ENCODE data around the gene CD9.

Gene CD9

DNA sequence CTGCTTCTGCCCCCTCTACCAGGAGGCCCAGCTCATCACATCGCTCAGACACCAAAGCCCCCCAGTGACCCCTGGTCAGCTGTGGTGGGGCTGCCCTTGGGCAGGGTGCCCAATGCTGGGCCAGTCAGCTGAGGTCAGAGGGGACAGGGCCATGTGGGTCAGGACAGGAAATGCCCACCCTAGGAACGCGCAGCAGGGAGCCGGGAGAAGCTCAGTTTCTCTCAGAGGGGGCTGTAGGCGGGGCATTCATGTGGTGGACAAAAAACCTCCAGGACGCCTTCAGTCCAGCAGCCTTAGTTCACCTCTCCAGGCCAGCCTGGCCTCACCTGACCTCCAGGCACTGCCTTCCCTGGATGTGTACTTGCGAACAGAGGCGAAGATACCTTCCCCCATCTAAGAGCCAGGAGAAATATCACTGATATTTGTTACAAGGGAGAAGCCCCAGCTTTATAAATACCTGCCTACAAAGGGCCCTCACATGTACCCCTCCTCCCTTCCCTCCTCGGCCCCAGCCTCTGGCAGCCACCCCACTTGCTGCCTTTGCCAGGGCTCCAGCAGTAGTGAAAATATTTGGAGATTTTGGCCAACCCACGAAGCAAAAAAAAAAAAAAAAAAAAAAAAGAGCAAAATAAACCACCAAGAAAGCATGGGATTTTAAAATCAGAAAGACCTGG lies 68.4 kb downstream of the CD9 start:
- no peak overlapping the region for H3K4me3 ChIP-seq
- TF ChIP-seq CTCF (IDR thresholded peaks at IDR 0.05): no peak
- no peak overlapping the region for H3K27ac ChIP-seq
- no peak for DNase-seq (ENCODE audit: low spot score)

DNA sequence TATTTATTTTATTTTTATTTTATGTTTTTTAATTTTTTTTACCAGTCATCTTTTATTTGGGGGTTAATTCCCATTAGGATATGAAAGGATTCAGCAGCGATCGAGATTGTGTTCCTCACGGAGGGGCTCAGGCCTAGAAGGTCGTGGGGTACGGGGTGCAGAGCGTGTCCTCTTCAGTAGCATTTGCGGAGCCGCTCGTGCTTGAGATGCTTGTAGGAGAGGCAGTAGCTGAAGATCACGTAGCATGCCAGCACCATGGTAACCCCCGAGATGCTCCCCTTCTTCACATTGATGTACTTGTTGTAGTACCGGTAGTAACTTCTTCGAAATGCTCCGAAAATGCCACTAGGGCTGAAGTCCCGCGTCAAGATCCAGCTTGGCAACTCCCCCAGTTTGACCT lies 69.8 kb downstream of the CD9 start:
- Histone ChIP-seq H3K27ac (no peak overlapping the region), H3K4me3 (no peak overlapping the region)
- TF ChIP-seq CTCF (IDR thresholded peaks at IDR 0.05): no peak
- DNase-seq (ENCODE audit: low spot score): no peak

GRCh38 chr12:6271281-6271680 lies 71.1 kb downstream of the CD9 start:
- DNase-seq (ENCODE audit: low spot score): no peak
- no peak for TF ChIP-seq CTCF (IDR thresholded peaks at IDR 0.05)
- no peak overlapping the region for H3K27ac ChIP-seq

DNA sequence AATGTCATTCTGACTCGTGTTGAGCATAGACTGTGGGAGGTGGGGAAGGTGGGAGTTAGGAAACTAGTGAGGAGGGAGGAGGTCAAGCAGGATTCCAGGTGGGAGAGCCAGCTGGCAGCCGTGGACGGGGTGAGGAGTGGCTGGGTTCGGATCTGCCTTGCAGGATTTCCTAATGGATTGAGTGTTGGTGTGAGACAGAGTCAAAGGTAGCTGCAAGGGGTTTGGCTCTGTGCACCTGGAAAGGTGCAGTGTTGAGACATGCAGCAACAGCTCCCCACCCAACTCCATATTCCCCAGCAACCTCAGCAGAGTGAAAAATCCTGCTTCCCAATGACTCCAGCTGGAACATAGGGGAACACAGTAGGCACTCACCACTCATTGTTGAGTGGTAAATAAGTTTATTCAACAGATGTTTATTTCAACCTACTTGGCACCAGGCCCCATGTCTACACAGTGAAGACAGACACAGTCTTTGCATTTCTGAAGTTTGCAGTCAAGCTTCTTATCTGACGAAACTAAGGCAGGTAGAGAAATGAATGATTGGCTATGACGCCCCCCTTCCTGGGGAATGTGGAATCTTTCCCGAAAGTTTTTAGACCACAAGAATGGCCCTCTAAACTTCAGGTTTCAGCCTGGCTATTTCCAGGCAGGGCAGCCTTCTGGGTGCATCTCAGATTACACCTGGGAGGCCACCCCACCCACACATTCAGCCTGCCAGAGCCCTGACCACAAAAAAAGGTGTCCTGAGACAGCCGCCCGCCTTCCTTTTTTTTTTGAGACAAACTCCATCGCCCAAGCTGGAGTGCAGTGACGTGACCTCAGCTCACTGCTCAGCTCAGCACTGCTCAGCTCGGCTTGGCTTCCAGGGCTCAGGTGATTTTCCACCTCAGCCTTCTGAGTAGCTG lies 72.4 kb downstream of the CD9 start:
- Histone ChIP-seq H3K4me3 (no peak overlapping the region), H3K27ac (no peak overlapping the region)
- TF ChIP-seq CTCF (IDR thresholded peaks at IDR 0.05): no peak
- DNase-seq (ENCODE audit: low spot score): no peak

More at GRCh38 chr12:6271281-6271680, 71.1 kb downstream of the CD9 start:
- no peak overlapping the region for H3K4me3 ChIP-seq

- TF ChIP-seq CTCF (IDR thresholded peaks at IDR 0.05): no peak
- no peak overlapping the region for H3K27ac ChIP-seq
- H3K4me3 ChIP-seq: no peak overlapping the region
- DNase-seq (ENCODE audit: low spot score): no peak
Measured at GRCh38 chr12:6273205-6273540, 73.0 kb downstream of the CD9 start.

GRCh38 chr12:6273541-6274230 lies 73.5 kb downstream of the CD9 start:
- no peak for TF ChIP-seq CTCF (IDR thresholded peaks at IDR 0.05)
- DNase-seq (ENCODE audit: low spot score): no peak
- Histone ChIP-seq H3K27ac (peak overlapping the region in 1 of 2 donors; percentile 52), H3K4me3 (no peak overlapping the region)

Data from coronary artery (tissue), 2 donors.